Measurements from ENCODE around the gene LCE5A.

LCE5A gene

GRCh38 chr1:152505083-152505482 lies 5.5 kb upstream of the LCE5A start:
- CTCF ChIA-PET = interaction anchor here (1.0 to 2.9 kb wide), 5 partner anchors 9 to 28 kb away, joined by 3 to 12 read pairs (median 4); no protein-coding TSS in a partner anchor
- Histone ChIP-seq H3K9me3 (ENCODE audit: control insufficient read depth, insufficient read depth, low read depth, low read length) (no peaks in the 10 kb centered on the region), H3K27ac (ENCODE audit: extremely low read depth, low read depth, low read length) (no peak overlapping the region), H3K4me1 (ENCODE audit: control insufficient read depth, insufficient read depth, low read length) (no peaks in the 10 kb centered on the region), H3K36me3 (ENCODE audit: control insufficient read depth in 2 of 2, insufficient read depth in 1 of 2, low read length in 2 of 2) (no peaks in the 10 kb centered on the region), H3K4me3 (ENCODE audit: low read depth, low read length) (no peak overlapping the region)
- TF ChIP-seq ZNF571 (tag by site-specific recombination; IDR thresholded peaks at IDR 0.05) (no peak), ZNF280D (tag by site-specific recombination; IDR thresholded peaks at IDR 0.05) (no peak), ZXDB (tag by site-specific recombination; IDR thresholded peaks at IDR 0.05) (no peak), ZNF354C (tag by site-specific recombination; IDR thresholded peaks at IDR 0.05; ENCODE audit: borderline replicate concordance, low read depth) (no peak), ZNF830 (tag by site-specific recombination; IDR thresholded peaks at IDR 0.05; ENCODE audit: low read depth) (no peak), SALL2 (tag by site-specific recombination; IDR thresholded peaks at IDR 0.05; ENCODE audit: borderline replicate concordance) (no peak)
- TF ChIP-seq, protein P1, sequence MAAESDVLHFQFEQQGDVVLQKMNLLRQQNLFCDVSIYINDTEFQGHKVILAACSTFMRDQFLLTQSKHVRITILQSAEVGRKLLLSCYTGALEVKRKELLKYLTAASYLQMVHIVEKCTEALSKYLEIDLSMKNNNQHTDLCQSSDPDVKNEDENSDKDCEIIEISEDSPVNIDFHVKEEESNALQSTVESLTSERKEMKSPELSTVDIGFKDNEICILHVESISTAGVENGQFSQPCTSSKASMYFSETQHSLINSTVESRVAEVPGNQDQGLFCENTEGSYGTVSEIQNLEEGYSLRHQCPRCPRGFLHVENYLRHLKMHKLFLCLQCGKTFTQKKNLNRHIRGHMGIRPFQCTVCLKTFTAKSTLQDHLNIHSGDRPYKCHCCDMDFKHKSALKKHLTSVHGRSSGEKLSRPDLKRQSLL (tag by site-specific recombination; IDR thresholded peaks at IDR 0.05) = no peak
- TF ChIP-seq, protein P2, sequence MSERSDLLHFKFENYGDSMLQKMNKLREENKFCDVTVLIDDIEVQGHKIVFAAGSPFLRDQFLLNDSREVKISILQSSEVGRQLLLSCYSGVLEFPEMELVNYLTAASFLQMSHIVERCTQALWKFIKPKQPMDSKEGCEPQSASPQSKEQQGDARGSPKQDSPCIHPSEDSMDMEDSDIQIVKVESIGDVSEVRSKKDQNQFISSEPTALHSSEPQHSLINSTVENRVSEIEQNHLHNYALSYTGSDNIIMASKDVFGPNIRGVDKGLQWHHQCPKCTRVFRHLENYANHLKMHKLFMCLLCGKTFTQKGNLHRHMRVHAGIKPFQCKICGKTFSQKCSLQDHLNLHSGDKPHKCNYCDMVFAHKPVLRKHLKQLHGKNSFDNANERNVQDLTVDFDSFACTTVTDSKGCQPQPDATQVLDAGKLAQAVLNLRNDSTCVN (tag by site-specific recombination; optimal IDR thresholded peaks at IDR 0.05) = no peak
- TF ChIP-seq, protein P3, sequence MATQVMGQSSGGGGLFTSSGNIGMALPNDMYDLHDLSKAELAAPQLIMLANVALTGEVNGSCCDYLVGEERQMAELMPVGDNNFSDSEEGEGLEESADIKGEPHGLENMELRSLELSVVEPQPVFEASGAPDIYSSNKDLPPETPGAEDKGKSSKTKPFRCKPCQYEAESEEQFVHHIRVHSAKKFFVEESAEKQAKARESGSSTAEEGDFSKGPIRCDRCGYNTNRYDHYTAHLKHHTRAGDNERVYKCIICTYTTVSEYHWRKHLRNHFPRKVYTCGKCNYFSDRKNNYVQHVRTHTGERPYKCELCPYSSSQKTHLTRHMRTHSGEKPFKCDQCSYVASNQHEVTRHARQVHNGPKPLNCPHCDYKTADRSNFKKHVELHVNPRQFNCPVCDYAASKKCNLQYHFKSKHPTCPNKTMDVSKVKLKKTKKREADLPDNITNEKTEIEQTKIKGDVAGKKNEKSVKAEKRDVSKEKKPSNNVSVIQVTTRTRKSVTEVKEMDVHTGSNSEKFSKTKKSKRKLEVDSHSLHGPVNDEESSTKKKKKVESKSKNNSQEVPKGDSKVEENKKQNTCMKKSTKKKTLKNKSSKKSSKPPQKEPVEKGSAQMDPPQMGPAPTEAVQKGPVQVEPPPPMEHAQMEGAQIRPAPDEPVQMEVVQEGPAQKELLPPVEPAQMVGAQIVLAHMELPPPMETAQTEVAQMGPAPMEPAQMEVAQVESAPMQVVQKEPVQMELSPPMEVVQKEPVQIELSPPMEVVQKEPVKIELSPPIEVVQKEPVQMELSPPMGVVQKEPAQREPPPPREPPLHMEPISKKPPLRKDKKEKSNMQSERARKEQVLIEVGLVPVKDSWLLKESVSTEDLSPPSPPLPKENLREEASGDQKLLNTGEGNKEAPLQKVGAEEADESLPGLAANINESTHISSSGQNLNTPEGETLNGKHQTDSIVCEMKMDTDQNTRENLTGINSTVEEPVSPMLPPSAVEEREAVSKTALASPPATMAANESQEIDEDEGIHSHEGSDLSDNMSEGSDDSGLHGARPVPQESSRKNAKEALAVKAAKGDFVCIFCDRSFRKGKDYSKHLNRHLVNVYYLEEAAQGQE (tag by site-specific recombination; IDR thresholded peaks at IDR 0.05) = no peak
- POLR2A ChIA-PET = no interaction called here

- POLR2A ChIA-PET = no interaction called here
- Histone ChIP-seq H3K4me1 (ENCODE audit: control insufficient read depth, insufficient read depth, low read length) (no peaks in the 10 kb centered on the region), H3K36me3 (ENCODE audit: control insufficient read depth in 2 of 2, insufficient read depth in 1 of 2, low read length in 2 of 2) (no peaks in the 10 kb centered on the region), H3K4me3 (ENCODE audit: low read depth, low read length) (no peak overlapping the region), H3K9me3 (ENCODE audit: control insufficient read depth, insufficient read depth, low read depth, low read length) (no peaks in the 10 kb centered on the region), H3K27ac (ENCODE audit: extremely low read depth, low read depth, low read length) (no peak overlapping the region)
- CTCF ChIA-PET = interaction anchor here (0.6 kb wide), 1 partner anchor 23 kb away, joined by 3 read pairs; no protein-coding TSS in a partner anchor
- TF ChIP-seq KLF16 (tag by site-specific recombination; IDR thresholded peaks at IDR 0.05) (no peak), ZNF138 (tag by site-specific recombination; IDR thresholded peaks at IDR 0.05; ENCODE audit: borderline replicate concordance) (no peak), ZNF701 (tag by site-specific recombination; IDR thresholded peaks at IDR 0.05) (no peak), ZNF529 (tag by site-specific recombination; IDR thresholded peaks at IDR 0.05; ENCODE audit: insufficient replicate concordance) (no peak), ZNF544 (tag by site-specific recombination; IDR thresholded peaks at IDR 0.05) (no peak), GLI2 (tag by site-specific recombination; IDR thresholded peaks at IDR 0.05; ENCODE audit: borderline replicate concordance, low read depth) (no peak), ZNF311 (tag by site-specific recombination; IDR thresholded peaks at IDR 0.05; ENCODE audit: borderline replicate concordance) (no peak), ZNF776 (tag by site-specific recombination; IDR thresholded peaks at IDR 0.05; ENCODE audit: borderline replicate concordance) (no peak), EGR2 (tag by site-specific recombination; IDR thresholded peaks at IDR 0.05; ENCODE audit: low read depth) (no peak), ZNF488 (tag by site-specific recombination; IDR thresholded peaks at IDR 0.05) (no peak), ZNF302 (tag by site-specific recombination; IDR thresholded peaks at IDR 0.05; ENCODE audit: low read depth) (no peak), HOXC10 (CRISPR knock-in tag; IDR thresholded peaks at IDR 0.05) (no peak), ZNF792 (tag by site-specific recombination; IDR thresholded peaks at IDR 0.05) (no peak), FEZF1 (tag by site-specific recombination; IDR thresholded peaks at IDR 0.05) (no peak)
- TF ChIP-seq, protein P4, sequence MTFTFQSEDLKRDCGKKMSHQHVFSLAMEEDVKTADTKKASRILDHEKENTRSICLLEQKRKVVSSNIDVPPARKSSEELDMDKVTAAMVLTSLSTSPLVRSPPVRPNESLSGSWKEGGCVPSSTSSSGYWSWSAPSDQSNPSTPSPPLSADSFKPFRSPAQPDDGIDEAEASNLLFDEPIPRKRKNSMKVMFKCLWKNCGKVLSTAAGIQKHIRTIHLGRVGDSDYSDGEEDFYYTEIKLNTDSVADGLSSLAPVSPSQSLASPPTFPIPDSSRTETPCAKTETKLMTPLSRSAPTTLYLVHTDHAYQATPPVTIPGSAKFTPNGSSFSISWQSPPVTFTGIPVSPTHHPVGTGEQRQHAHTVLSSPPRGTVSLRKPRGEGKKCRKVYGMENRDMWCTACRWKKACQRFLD (tag by site-specific recombination; IDR thresholded peaks at IDR 0.05) = no peak
These were observed 3.6 kb upstream of the LCE5A start for GRCh38 chr1:152506899-152507498.
